Ectodermal cell (in vitro differentiated cells): Measurements from ENCODE around the gene S100A2.
A peak's percentile ranks its signal among the peaks of the same experiment; 100 is the strongest.

ENCODE experiments used
- H3K27ac ChIP-seq: 2 replicates; pipeline ENCODE4 v1.7.0; 2013; ENCODE audit warnings: mild to moderate bottlenecking, low read depth, low read length; ENCODE audit not compliant: insufficient read depth, poor library complexity, severe bottlenecking
- H3K27me3 ChIP-seq: 2 replicates; pipeline ENCODE4 v1.7.0; 2013; ENCODE audit warnings: mild to moderate bottlenecking, low read length; ENCODE audit not compliant: insufficient read depth, control insufficient read depth, poor library complexity, severe bottlenecking
- H3K36me3 ChIP-seq: one replicate; pipeline ENCODE4 v1.7.0; 2013; ENCODE audit warnings: low read length; ENCODE audit not compliant: control insufficient read depth, insufficient read depth
- H3K4me1 ChIP-seq: one replicate; pipeline ENCODE4 v1.7.0; 2013; ENCODE audit warnings: low read length; ENCODE audit not compliant: control insufficient read depth, insufficient read depth
- H3K4me3 ChIP-seq: 2 replicates; pipeline ENCODE4 v1.7.0; 2013; ENCODE audit warnings: low read depth, low read length, control low read depth; ENCODE audit not compliant: insufficient read depth
- H3K9me3 ChIP-seq: 2 replicates; pipeline ENCODE4 v1.7.0; 2013; ENCODE audit warnings: mild to moderate bottlenecking, low read length, moderate library complexity; ENCODE audit not compliant: control insufficient read depth
- WGBS, 2 experiments: methylation state at CpG; one replicate each; pipeline ENCODE4 v1.1.7; 2013; ENCODE audit warnings: missing lambda C conversion rate in 2 of 2; 5-methylcytosine and 5-hydroxymethylcytosine counted together

The S100A2 gene

GRCh38 chr1:153610334-153610733 lies 44.7 kb upstream of the S100A2 start:
- H3K27ac ChIP-seq: no peak overlapping the region
- H3K4me1 ChIP-seq: peaks cover 29% of the 10 kb centered on the region
- H3K4me3 ChIP-seq: no peak overlapping the region
- 68 to 75% methylated on average over 4 of the region's 4 CpGs for WGBS, 2 experiments
- H3K9me3 ChIP-seq: no peaks in the 10 kb centered on the region
- no peaks in the 10 kb centered on the region for H3K36me3 ChIP-seq
- no peaks in the 10 kb centered on the region for H3K27me3 ChIP-seq

DNA sequence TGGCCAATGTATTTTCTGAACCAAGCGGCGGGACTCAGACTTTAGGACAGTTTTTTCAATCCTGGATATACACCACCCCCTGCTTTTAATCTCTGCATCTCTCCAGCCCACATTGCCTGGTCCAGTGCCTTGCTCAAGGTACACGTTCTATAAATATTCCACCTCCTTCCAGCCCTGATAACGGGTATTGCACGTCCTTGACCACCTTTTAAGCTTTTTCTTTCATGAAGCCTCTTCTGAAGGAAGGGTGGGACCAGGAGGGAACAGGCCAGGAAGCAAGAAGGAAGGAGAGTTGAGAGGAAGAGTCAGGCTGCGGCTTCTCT lies 43.9 kb upstream of the S100A2 start:
- H3K4me1 ChIP-seq: peaks cover 29% of the 10 kb centered on the region
- no peaks in the 10 kb centered on the region for H3K9me3 ChIP-seq
- H3K27ac ChIP-seq: no peak overlapping the region

DNA sequence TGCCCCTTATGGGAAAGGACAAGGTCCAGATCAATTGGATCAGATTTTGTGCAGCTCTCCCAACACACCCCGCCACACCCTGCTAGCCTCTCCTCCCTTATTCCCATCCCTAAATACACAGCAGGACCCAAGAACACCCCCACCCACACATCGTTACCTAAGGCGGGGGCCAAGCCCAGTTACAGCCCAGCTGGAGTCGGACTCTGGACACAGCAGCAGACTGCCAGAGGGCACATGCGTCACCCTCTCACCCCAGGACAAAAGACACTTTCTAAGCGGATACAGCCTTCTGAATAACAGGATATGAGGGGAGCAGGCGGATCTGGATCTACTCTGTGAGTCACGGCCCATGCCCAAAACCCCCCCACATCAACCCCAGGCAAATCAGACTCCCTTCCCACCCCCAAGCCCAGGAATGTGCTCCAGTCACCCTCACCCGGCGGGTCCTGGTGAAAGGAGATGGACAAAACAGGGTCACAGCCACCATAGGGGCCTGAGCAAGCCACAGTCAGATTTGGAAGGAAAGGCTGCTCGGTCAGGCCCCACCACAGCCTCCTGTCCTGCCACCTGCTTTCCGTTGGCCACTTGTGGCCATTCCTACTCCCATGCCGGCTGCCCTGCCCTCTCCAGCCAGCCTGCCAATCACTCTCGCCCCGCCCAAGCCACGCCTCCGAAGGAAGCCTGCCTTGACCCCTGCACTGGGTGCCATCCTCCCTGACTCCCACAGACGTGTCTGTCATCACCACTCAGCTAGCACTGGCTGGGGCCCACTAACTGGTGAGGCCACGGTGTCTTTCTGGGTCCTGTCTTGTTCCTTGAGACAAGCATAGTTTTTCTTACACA lies 43.3 kb upstream of the S100A2 start:
- Histone ChIP-seq H3K9me3 (no peaks in the 10 kb centered on the region), H3K27me3 (no peaks in the 10 kb centered on the region), H3K27ac (peak overlapping the region; percentile 40), H3K36me3 (no peaks in the 10 kb centered on the region), H3K4me3 (no peak overlapping the region), H3K4me1 (peaks cover 29% of the 10 kb centered on the region)
- 41 to 44% methylated on average over 19 of the region's 19 CpGs for WGBS, 2 experiments

More for the DNA sequence above, 43.9 kb upstream of the S100A2 start:
- Histone ChIP-seq H3K27me3 (no peaks in the 10 kb centered on the region), H3K36me3 (no peaks in the 10 kb centered on the region), H3K4me3 (no peak overlapping the region)
- WGBS, 2 experiments: 82 to 84% methylated on average over 6 of the region's 6 CpGs

GRCh38 chr1:153608089-153608682 lies 42.5 kb upstream of the S100A2 start:
- 91% methylated on average over 7 of the region's 7 CpGs for WGBS, 2 experiments
- H3K4me1 ChIP-seq: peaks cover 29% of the 10 kb centered on the region
- H3K4me3 ChIP-seq: no peak overlapping the region
- no peaks in the 10 kb centered on the region for H3K9me3 ChIP-seq
- no peaks in the 10 kb centered on the region for H3K36me3 ChIP-seq
- H3K27ac ChIP-seq: no peak overlapping the region
- no peaks in the 10 kb centered on the region for H3K27me3 ChIP-seq

DNA sequence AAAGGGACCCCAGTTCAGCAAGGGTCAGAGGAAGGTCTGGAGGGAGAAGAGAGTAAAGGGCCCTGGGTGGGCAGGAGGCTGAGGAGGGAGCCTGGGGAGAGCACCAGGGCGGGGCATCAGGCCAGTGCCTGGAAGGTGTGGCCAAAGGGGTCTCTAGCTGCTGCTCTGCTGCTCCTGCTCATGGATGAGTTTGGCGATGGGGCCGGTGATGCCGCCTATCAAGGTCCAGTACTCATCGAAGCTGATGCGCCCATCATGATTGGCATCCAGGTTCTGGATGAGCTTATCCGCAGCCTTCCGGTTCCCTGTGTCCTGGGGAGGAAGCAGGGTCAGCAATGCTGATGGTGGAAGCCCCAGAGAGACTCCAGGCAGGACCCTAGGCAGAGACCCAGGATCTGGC lies 41.7 kb upstream of the S100A2 start:
- 94 to 95% methylated on average over 8 of the region's 8 CpGs for whole genome bisulfite sequencing, 2 experiments
- Histone ChIP-seq H3K36me3 (no peaks in the 10 kb centered on the region), H3K9me3 (no peaks in the 10 kb centered on the region), H3K27me3 (no peaks in the 10 kb centered on the region), H3K27ac (no peak overlapping the region), H3K4me1 (peaks cover 24% of the 10 kb centered on the region), H3K4me3 (no peak overlapping the region)

- Histone ChIP-seq H3K4me3 (no peak overlapping the region), H3K36me3 (no peaks in the 10 kb centered on the region), H3K27me3 (no peaks in the 10 kb centered on the region), H3K9me3 (no peaks in the 10 kb centered on the region), H3K27ac (no peak overlapping the region), H3K4me1 (peaks cover 13% of the 10 kb centered on the region)
- 91 to 98% methylated on average over 10 to 11 of the region's 11 CpGs for WGBS, 2 experiments
Measured at GRCh38 chr1:153606194-153606593, 40.5 kb upstream of the S100A2 start.

GRCh38 chr1:153602749-153603148 lies 37.1 kb upstream of the S100A2 start:
- Histone ChIP-seq H3K4me3 (no peak overlapping the region), H3K9me3 (no peaks in the 10 kb centered on the region), H3K27ac (no peak overlapping the region), H3K36me3 (no peaks in the 10 kb centered on the region), H3K4me1 (no peaks in the 10 kb centered on the region), H3K27me3 (no peaks in the 10 kb centered on the region)
- WGBS, 2 experiments: 86 to 90% methylated on average over 5 to 6 of the region's 6 CpGs

DNA sequence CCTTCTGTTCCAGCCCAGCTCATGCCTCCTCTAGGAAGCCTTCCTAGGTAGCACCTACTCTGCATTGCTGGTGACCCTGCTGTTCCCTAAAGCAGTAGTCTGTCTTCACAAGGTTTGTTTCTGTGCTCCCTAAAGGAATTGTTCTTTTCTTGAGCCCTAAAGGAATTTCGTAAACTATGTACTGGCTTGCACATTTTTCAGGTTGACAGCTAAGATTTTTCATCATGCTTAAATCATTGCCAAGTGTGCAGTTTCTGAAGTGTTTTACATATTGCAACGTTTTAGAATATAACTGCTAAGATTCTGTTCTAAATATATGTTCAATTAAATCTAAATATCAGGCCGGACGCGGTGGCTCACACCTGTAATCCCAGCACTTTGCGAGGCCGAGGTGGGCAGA lies 34.2 kb upstream of the S100A2 start:
- Histone ChIP-seq H3K9me3 (no peaks in the 10 kb centered on the region), H3K36me3 (no peaks in the 10 kb centered on the region), H3K27me3 (no peaks in the 10 kb centered on the region), H3K4me3 (no peak overlapping the region), H3K4me1 (no peaks in the 10 kb centered on the region), H3K27ac (no peak overlapping the region)
- WGBS, 2 experiments: 94 to 96% methylated on average over 6 to 7 of the region's 7 CpGs

- H3K4me3 ChIP-seq: no peak overlapping the region
- no peaks in the 10 kb centered on the region for H3K9me3 ChIP-seq
- no peaks in the 10 kb centered on the region for H3K4me1 ChIP-seq
- H3K36me3 ChIP-seq: no peaks in the 10 kb centered on the region
- H3K27ac ChIP-seq: no peak overlapping the region
- no peaks in the 10 kb centered on the region for H3K27me3 ChIP-seq
- 66 to 67% methylated on average over 7 of the region's 7 CpGs for WGBS, 2 experiments
Measured at GRCh38 chr1:153598309-153599172, 32.9 kb upstream of the S100A2 start.

GRCh38 chr1:153597206-153597605 lies 31.6 kb upstream of the S100A2 start:
- Histone ChIP-seq H3K27ac (no peak overlapping the region), H3K36me3 (no peaks in the 10 kb centered on the region), H3K9me3 (no peaks in the 10 kb centered on the region), H3K4me3 (no peak overlapping the region), H3K4me1 (no peaks in the 10 kb centered on the region), H3K27me3 (no peaks in the 10 kb centered on the region)
- WGBS, 2 experiments: 92 to 95% methylated on average over 6 of the region's 6 CpGs
